SK-N-MC (cell line): Measurements from ENCODE around the gene NAT16.
A peak's percentile ranks its signal among the peaks of the same experiment; 100 is the strongest.

ENCODE experiments used
- DNase-seq: peaks from one replicate; pipeline ENCODE4 v3.0.0-alpha.2; 2011; ENCODE audit warnings: low read depth, low spot score
- H3K27ac ChIP-seq: fragments of 200-600 bp; sonication (generic); 2 replicates; pipeline ENCODE4 v1.5.1; 2016; ENCODE audit warnings: mixed run types
- H3K36me3 ChIP-seq: fragments of 200-600 bp; sonication (generic); 2 replicates; pipeline ENCODE4 v1.6.1; 2017; ENCODE audit warnings: antibody characterized with exemption, low read length, mixed read lengths; ENCODE audit not compliant: insufficient read depth
- H3K4me3 ChIP-seq: fragments of 200-600 bp; sonication (generic); 2 replicates; pipeline ENCODE4 v1.5.1; 2016
- H3K9ac ChIP-seq: fragments of 200-600 bp; sonication (generic); 2 replicates; pipeline ENCODE4 v1.8.0; 2017; ENCODE audit warnings: mixed run types, mixed read lengths; ENCODE audit not compliant: insufficient read length
- H3K9me3 ChIP-seq: fragments of 200-600 bp; sonication (generic); 2 replicates; pipeline ENCODE4 v1.6.1; 2017; ENCODE audit warnings: low read depth, mild to moderate bottlenecking, antibody characterized with exemption, low read length, moderate library complexity, mixed read lengths
- EZH2 ChIP-seq: fragments of 200-600 bp; sonication (generic); IDR thresholded peaks from one replicate; pipeline ENCODE4 v1.6.1; 2017; ENCODE audit warnings: antibody characterized with exemption
- FOXP2 ChIP-seq: optimal IDR thresholded peaks from 2 replicates; pipeline ENCODE3; 2011; ENCODE audit warnings: mild to moderate bottlenecking, moderate library complexity; ENCODE audit not compliant: insufficient read depth; ENCODE audit errors: extremely low read length, control extremely low read depth
- POLR2AphosphoS5 ChIP-seq: IDR thresholded peaks from 2 replicates; pipeline ENCODE4 v1.6.1; 2012; ENCODE audit warnings: mild to moderate bottlenecking, low read depth, low read length, borderline replicate concordance

The NAT16 gene

GRCh38 chr7:101216860-101217387 lies 36.8 kb upstream of the NAT16 start:
- no peak for TF ChIP-seq FOXP2
- TF ChIP-seq EZH2, result no peak
- no peak for TF ChIP-seq POLR2AphosphoS5
- Histone ChIP-seq H3K9me3 (no peaks in the 10 kb centered on the region), H3K27ac (no peak overlapping the region), H3K9ac (peak overlapping the region; percentile 70), H3K36me3 (no peaks in the 10 kb centered on the region; the same call in 1 of the 2 replicates), H3K4me3 (peak overlapping the region; percentile 99)
- DNase-seq, result no peak

DNA sequence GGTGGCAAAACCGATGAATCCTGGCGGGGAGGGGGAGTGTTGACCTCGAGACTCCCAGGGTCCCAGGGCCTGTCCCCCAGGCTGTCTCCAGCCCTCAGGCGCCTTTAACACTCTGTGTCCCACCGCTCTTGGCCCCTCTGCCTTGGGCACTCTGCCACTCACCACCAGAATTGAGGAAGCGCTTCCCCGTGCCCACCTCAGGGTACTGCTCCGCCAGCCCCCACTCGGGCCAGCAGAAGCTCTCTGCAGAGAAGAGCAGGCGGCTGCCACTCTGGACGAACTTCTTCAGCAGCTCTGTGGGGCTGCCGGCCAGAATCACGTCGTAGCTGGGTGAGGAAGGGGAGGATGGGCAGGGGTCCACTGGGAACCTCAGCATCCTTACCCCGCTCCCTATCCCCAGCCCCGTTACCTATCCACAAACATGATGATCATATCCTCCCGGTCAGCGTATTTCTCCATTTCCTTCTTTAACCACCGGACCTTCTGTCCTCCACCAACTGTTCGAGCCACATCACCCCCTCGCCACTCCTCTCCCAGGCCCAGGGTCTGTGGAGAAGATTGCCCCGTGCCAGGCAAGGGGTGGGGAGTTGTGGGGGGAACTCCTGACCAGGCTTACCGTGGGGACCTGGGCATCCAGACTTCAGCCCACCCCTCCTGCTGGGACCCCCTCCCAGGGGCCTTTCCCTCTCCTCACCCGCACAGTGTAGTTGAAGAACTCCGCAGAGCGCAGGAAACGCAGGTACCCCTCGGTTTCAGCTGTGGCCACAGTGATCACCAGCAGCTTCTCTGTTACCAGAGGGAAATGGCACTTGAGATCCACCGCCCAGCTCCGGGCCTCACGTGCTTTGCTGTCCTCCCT lies 36.1 kb upstream of the NAT16 start:
- H3K9ac ChIP-seq, result peak overlapping the region; percentile 70
- no peak for DNase-seq
- peak overlapping the region; percentile 99 for H3K4me3 ChIP-seq
- no peaks in the 10 kb centered on the region; the same call in 1 of the 2 replicates for H3K36me3 ChIP-seq
- no peak overlapping the region for H3K27ac ChIP-seq
- H3K9me3 ChIP-seq, result no peaks in the 10 kb centered on the region
- TF ChIP-seq FOXP2 (no peak), EZH2 (no peak), POLR2AphosphoS5 (no peak)

DNA sequence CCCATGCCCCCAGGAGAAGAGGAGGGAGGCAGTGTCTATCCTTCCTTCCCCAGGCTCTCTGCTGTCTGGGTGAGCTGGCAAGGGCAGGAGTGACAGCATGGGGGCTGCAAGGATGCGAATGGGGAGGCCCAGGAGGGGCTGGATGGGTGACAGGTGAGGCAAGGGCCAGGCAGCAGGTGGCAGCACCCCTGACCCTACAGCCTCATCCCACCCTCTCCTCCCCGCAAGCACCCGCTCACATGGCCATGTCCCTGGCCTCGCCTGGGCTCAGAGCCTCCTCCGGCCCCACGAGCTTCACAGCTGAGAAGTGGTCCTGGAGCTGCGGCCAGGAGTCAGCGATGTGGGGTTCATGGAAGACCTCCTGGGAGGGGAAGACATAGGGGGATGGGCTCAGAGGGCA lies 31.9 kb upstream of the NAT16 start:
- H3K9me3 ChIP-seq, result no peaks in the 10 kb centered on the region
- H3K36me3 ChIP-seq, result peaks cover 4% of the 10 kb centered on the region; the same call in 1 of the 2 replicates
- TF ChIP-seq POLR2AphosphoS5 (no peak), FOXP2 (no peak), EZH2 (no peak)
- no peak overlapping the region for H3K27ac ChIP-seq
- no peak for DNase-seq
- no peak overlapping the region for H3K9ac ChIP-seq
- H3K4me3 ChIP-seq, result no peak overlapping the region

GRCh38 chr7:101211501-101211900 lies 31.4 kb upstream of the NAT16 start:
- Histone ChIP-seq H3K27ac (no peak overlapping the region), H3K36me3 (peaks cover 4% of the 10 kb centered on the region; the same call in 1 of the 2 replicates), H3K9ac (no peak overlapping the region), H3K4me3 (no peak overlapping the region), H3K9me3 (no peaks in the 10 kb centered on the region)
- no peak for DNase-seq
- no peak for TF ChIP-seq POLR2AphosphoS5
- no peak for TF ChIP-seq EZH2
- TF ChIP-seq FOXP2, result no peak

- Histone ChIP-seq H3K27ac (no peak overlapping the region), H3K4me3 (no peak overlapping the region), H3K9me3 (no peaks in the 10 kb centered on the region), H3K36me3 (peaks cover 4% of the 10 kb centered on the region; the same call in 1 of the 2 replicates), H3K9ac (no peak overlapping the region)
- TF ChIP-seq EZH2, result no peak
- no peak for TF ChIP-seq POLR2AphosphoS5
- TF ChIP-seq FOXP2, result no peak
- no peak for DNase-seq
Observed at GRCh38 chr7:101210143-101210542, 30.1 kb upstream of the NAT16 start.

DNA sequence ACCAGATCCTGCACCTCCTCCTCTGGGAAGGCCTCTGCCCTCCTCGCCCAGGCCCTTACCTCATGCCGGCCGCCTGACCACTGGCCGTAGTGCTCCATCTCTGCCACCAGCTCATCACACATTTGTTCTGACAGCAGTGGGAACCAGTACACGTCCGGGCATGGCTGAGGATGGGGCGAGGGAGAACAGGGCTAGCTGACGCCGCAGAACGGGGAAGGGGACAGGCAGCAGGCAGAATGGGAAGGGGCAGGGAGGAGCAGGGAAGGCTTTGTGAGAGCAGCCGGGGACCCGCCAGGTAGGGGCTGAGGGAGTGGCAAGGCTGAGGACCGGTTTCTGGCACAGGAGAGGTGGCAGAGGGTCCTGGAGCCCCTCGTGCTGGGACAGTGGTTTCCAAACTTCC lies 28.7 kb upstream of the NAT16 start:
- no peak for DNase-seq
- TF ChIP-seq FOXP2 (no peak), POLR2AphosphoS5 (no peak), EZH2 (no peak)
- Histone ChIP-seq H3K9ac (no peak overlapping the region), H3K4me3 (no peak overlapping the region), H3K27ac (no peak overlapping the region), H3K9me3 (no peaks in the 10 kb centered on the region), H3K36me3 (peaks cover 4% of the 10 kb centered on the region; the same call in 1 of the 2 replicates)

DNA sequence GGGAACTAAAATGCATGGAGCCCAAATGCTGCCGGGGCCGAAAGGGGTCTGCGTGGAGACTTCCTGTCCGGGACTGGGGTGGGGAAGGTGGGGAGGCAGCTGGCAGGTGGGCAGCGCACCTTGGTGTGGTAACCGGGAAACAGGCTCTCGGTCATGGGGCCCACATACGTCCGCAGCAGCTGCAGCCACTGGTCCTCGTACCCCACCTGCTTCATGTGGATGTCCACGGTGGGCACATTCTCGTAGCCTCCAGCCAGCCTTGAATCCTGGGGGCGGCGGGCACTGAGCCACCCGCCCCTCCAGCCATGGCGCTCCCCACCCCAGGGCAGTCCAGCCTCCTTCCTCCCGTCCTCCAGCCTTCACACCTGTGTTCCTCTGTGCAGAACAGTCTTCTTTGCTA lies 27.4 kb upstream of the NAT16 start:
- Histone ChIP-seq H3K9me3 (no peaks in the 10 kb centered on the region), H3K4me3 (no peak overlapping the region), H3K27ac (no peak overlapping the region), H3K9ac (no peak overlapping the region), H3K36me3 (peaks cover 4% of the 10 kb centered on the region; the same call in 1 of the 2 replicates)
- TF ChIP-seq EZH2 (no peak), POLR2AphosphoS5 (no peak), FOXP2 (no peak)
- DNase-seq, result no peak

DNA sequence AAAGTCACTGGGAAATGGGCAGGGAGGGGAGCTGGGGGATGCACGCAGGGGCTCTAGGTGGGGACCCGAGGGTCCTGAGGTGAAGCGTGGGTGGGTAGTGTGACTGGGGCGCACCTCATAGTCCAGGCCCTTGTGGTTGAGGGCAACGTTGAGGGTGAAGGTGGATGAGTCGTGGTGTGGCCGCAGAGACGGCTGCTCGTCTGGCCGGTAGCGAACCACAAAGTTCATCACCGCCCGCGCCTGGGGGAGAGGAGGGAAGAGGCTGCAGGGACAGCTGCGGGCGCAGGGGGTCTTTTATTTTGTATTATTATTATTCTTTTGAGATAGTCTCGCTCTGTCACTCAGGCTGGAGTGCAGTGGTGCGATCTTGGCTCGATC lies 26.6 kb upstream of the NAT16 start:
- Histone ChIP-seq H3K9ac (no peak overlapping the region), H3K27ac (no peak overlapping the region), H3K36me3 (peaks cover 4% of the 10 kb centered on the region; the same call in 1 of the 2 replicates), H3K9me3 (no peaks in the 10 kb centered on the region), H3K4me3 (no peak overlapping the region)
- no peak for DNase-seq
- no peak for TF ChIP-seq FOXP2
- TF ChIP-seq EZH2, result no peak
